Measurements from ENCODE around the gene EIF2S1.

- TF ChIP-seq CTCF (IDR thresholded peaks at IDR 0.05 in 8 of 11, conservative IDR thresholded peaks at IDR 0.05 in 3 of 11) (no peak), POLR2AphosphoS5 (IDR thresholded peaks at IDR 0.05) (no peak)
Observed at GRCh38 chr14:67395876-67396189, 35.7 kb downstream of the EIF2S1 start.

All from spleen (tissue), 7 donors.